ENCODE data around the gene NRIP1. TPM values are rescaled to one million over a fixed set of nuclear protein-coding genes. Genes with fewer than 3 reads are reported as not detected.

NRIP1 gene
- total RNA-seq, 1 experiment from 2014 or later = 10.3 TPM

DNA sequence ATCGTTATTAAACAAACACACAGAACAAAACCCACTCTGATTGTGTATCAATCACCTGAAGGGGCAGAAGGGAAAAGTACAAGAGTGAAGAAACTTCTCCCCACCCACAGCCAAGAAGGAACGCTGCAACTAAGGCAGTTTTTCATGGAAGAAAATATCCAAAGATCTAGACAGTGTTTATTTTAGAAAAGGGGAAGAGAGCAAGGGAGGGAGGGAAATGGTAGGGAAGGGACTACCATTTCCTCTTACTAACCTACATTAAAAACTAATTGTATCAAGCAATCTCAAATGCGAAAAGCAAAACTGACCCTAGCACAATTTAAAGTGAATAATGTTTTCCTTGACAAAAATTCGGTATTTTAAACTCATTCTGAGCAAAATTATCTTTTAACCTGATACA lies 3.5 kb downstream of the NRIP1 start (continued):
- TF ChIP-seq RELA (CRISPR knock-in tag; IDR thresholded peaks at IDR 0.05; ENCODE audit: borderline replicate concordance) = no peak
- TF ChIP-seq, protein P1, sequence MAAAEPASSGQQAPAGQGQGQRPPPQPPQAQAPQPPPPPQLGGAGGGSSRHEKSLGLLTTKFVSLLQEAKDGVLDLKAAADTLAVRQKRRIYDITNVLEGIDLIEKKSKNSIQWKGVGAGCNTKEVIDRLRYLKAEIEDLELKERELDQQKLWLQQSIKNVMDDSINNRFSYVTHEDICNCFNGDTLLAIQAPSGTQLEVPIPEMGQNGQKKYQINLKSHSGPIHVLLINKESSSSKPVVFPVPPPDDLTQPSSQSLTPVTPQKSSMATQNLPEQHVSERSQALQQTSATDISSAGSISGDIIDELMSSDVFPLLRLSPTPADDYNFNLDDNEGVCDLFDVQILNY (CRISPR knock-in tag; IDR thresholded peaks at IDR 0.05) = no peak
- TF ChIP-seq, protein P2, sequence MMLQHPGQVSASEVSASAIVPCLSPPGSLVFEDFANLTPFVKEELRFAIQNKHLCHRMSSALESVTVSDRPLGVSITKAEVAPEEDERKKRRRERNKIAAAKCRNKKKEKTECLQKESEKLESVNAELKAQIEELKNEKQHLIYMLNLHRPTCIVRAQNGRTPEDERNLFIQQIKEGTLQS (CRISPR knock-in tag; conservative IDR thresholded peaks at IDR 0.05) = no peak
- TF ChIP-seq ATF1 (CRISPR knock-in tag; IDR thresholded peaks at IDR 0.05) = no peak
- TF ChIP-seq FOXJ3 (CRISPR knock-in tag; IDR thresholded peaks at IDR 0.05; ENCODE audit: borderline replicate concordance) = no peak
- TF ChIP-seq IRF2 (CRISPR knock-in tag; IDR thresholded peaks at IDR 0.05; ENCODE audit: borderline replicate concordance, low read depth) = no peak
- TF ChIP-seq SP1 (CRISPR knock-in tag; conservative IDR thresholded peaks at IDR 0.05) = no peak
- TF ChIP-seq, protein P3, sequence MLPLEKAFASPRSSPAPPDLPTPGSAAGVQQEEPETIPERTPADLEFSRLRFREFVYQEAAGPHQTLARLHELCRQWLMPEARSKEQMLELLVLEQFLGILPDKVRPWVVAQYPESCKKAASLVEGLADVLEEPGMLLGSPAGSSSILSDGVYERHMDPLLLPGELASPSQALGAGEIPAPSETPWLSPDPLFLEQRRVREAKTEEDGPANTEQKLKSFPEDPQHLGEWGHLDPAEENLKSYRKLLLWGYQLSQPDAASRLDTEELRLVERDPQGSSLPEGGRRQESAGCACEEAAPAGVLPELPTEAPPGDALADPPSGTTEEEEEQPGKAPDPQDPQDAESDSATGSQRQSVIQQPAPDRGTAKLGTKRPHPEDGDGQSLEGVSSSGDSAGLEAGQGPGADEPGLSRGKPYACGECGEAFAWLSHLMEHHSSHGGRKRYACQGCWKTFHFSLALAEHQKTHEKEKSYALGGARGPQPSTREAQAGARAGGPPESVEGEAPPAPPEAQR (CRISPR knock-in tag; IDR thresholded peaks at IDR 0.05) = no peak

DNA sequence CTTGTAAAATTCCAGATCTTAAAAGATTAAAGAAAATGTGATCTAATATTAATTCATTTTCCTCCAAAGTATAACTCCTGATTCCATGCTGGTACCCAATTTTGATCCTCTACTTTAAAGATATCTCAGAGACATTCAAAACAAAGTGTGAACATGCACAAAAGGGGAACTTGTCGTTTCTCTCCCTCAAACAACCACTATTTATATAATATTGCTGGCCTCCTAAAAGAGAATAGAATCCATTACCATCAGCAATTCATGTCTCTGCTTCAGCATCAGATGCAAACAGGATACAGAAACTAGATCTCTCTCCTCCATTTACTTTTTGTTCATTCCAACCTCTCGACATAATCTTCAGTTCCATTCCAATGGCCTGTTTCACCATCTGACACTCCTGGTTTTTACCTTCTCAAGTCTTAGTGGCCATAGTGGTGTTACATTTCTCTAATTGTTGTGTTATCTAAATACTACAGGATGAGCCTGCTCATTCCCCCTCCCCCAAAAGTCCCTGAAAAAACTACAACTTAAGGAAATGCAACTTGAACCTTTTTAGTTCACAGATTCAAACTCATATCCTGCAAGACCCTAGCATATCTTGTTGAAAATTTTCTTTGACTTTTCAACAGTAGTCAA lies 4.1 kb downstream of the NRIP1 start:
- no peaks in the 10 kb centered on the region for H3K36me3 Mint-ChIP-seq
- H3K4me3 Mint-ChIP-seq = peak overlapping the region; percentile 4
- ChIA-PET CTCF (no interaction called here), POLR2A (no interaction called here)
- no peaks in the 10 kb centered on the region for H3K9me3 Mint-ChIP-seq
- H3K27me3 Mint-ChIP-seq (ENCODE audit: low read depth) = peaks cover 20% of the 10 kb centered on the region
- peaks cover 72% of the 10 kb centered on the region for H3K4me1 Mint-ChIP-seq
- H3K27ac Mint-ChIP-seq = no peak overlapping the region
- no peak for ATAC-seq
- no peak for DNase-seq (ENCODE audit: low spot score)
- TF ChIP-seq, protein P4, sequence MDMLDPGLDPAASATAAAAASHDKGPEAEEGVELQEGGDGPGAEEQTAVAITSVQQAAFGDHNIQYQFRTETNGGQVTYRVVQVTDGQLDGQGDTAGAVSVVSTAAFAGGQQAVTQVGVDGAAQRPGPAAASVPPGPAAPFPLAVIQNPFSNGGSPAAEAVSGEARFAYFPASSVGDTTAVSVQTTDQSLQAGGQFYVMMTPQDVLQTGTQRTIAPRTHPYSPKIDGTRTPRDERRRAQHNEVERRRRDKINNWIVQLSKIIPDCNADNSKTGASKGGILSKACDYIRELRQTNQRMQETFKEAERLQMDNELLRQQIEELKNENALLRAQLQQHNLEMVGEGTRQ (CRISPR knock-in tag; IDR thresholded peaks at IDR 0.05) = no peak
- TF ChIP-seq ELF4 (CRISPR knock-in tag; IDR thresholded peaks at IDR 0.05; ENCODE audit: low read depth) (no peak), ZNF138 (CRISPR knock-in tag; conservative IDR thresholded peaks at IDR 0.05) (no peak), NFYB (CRISPR knock-in tag; conservative IDR thresholded peaks at IDR 0.05; ENCODE audit: low read depth) (no peak), FOXP1 (CRISPR knock-in tag; IDR thresholded peaks at IDR 0.05; ENCODE audit: borderline replicate concordance) (no peak), PRRX2 (CRISPR knock-in tag; IDR thresholded peaks at IDR 0.05) (no peak), ATF1 (CRISPR knock-in tag; IDR thresholded peaks at IDR 0.05) (no peak)
- TF ChIP-seq, protein P5, sequence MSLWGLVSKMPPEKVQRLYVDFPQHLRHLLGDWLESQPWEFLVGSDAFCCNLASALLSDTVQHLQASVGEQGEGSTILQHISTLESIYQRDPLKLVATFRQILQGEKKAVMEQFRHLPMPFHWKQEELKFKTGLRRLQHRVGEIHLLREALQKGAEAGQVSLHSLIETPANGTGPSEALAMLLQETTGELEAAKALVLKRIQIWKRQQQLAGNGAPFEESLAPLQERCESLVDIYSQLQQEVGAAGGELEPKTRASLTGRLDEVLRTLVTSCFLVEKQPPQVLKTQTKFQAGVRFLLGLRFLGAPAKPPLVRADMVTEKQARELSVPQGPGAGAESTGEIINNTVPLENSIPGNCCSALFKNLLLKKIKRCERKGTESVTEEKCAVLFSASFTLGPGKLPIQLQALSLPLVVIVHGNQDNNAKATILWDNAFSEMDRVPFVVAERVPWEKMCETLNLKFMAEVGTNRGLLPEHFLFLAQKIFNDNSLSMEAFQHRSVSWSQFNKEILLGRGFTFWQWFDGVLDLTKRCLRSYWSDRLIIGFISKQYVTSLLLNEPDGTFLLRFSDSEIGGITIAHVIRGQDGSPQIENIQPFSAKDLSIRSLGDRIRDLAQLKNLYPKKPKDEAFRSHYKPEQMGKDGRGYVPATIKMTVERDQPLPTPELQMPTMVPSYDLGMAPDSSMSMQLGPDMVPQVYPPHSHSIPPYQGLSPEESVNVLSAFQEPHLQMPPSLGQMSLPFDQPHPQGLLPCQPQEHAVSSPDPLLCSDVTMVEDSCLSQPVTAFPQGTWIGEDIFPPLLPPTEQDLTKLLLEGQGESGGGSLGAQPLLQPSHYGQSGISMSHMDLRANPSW (CRISPR knock-in tag; conservative IDR thresholded peaks at IDR 0.05; ENCODE audit: low read depth) = no peak
- TF ChIP-seq, protein P6, sequence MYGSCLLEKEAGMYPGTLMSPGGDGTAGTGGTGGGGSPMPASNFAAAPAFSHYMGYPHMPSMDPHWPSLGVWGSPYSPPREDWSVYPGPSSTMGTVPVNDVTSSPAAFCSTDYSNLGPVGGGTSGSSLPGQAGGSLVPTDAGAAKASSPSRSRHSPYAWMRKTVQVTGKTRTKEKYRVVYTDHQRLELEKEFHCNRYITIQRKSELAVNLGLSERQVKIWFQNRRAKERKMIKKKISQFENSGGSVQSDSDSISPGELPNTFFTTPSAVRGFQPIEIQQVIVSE (CRISPR knock-in tag; IDR thresholded peaks at IDR 0.05; ENCODE audit: borderline replicate concordance) = no peak
- TF ChIP-seq, protein P7, sequence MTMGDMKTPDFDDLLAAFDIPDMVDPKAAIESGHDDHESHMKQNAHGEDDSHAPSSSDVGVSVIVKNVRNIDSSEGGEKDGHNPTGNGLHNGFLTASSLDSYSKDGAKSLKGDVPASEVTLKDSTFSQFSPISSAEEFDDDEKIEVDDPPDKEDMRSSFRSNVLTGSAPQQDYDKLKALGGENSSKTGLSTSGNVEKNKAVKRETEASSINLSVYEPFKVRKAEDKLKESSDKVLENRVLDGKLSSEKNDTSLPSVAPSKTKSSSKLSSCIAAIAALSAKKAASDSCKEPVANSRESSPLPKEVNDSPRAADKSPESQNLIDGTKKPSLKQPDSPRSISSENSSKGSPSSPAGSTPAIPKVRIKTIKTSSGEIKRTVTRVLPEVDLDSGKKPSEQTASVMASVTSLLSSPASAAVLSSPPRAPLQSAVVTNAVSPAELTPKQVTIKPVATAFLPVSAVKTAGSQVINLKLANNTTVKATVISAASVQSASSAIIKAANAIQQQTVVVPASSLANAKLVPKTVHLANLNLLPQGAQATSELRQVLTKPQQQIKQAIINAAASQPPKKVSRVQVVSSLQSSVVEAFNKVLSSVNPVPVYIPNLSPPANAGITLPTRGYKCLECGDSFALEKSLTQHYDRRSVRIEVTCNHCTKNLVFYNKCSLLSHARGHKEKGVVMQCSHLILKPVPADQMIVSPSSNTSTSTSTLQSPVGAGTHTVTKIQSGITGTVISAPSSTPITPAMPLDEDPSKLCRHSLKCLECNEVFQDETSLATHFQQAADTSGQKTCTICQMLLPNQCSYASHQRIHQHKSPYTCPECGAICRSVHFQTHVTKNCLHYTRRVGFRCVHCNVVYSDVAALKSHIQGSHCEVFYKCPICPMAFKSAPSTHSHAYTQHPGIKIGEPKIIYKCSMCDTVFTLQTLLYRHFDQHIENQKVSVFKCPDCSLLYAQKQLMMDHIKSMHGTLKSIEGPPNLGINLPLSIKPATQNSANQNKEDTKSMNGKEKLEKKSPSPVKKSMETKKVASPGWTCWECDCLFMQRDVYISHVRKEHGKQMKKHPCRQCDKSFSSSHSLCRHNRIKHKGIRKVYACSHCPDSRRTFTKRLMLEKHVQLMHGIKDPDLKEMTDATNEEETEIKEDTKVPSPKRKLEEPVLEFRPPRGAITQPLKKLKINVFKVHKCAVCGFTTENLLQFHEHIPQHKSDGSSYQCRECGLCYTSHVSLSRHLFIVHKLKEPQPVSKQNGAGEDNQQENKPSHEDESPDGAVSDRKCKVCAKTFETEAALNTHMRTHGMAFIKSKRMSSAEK (CRISPR knock-in tag; IDR thresholded peaks at IDR 0.05; ENCODE audit: borderline replicate concordance) = no peak
- TF ChIP-seq, protein P8, sequence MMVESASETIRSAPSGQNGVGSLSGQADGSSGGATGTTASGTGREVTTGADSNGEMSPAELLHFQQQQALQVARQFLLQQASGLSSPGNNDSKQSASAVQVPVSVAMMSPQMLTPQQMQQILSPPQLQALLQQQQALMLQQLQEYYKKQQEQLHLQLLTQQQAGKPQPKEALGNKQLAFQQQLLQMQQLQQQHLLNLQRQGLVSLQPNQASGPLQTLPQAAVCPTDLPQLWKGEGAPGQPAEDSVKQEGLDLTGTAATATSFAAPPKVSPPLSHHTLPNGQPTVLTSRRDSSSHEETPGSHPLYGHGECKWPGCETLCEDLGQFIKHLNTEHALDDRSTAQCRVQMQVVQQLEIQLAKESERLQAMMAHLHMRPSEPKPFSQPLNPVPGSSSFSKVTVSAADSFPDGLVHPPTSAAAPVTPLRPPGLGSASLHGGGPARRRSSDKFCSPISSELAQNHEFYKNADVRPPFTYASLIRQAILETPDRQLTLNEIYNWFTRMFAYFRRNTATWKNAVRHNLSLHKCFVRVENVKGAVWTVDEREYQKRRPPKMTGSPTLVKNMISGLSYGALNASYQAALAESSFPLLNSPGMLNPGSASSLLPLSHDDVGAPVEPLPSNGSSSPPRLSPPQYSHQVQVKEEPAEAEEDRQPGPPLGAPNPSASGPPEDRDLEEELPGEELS (CRISPR knock-in tag; IDR thresholded peaks at IDR 0.05) = no peak
- TF ChIP-seq, protein P9, sequence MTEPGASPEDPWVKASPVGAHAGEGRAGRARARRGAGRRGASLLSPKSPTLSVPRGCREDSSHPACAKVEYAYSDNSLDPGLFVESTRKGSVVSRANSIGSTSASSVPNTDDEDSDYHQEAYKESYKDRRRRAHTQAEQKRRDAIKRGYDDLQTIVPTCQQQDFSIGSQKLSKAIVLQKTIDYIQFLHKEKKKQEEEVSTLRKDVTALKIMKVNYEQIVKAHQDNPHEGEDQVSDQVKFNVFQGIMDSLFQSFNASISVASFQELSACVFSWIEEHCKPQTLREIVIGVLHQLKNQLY (CRISPR knock-in tag; IDR thresholded peaks at IDR 0.05) = no peak
